Central memory CD4-positive, alpha-beta T cell (primary cell): ENCODE measurements around the gene ZNF217.
"Not testable (repeated sequence)": the region's sequence is repeated elsewhere in the genome, so short reads cannot be mapped to it uniquely, and the experiment has no call there.

ENCODE experiments used
- DNase-seq: peaks from one replicate; pipeline ENCODE4 v3.0.0; 2022

The ZNF217 gene

DNA sequence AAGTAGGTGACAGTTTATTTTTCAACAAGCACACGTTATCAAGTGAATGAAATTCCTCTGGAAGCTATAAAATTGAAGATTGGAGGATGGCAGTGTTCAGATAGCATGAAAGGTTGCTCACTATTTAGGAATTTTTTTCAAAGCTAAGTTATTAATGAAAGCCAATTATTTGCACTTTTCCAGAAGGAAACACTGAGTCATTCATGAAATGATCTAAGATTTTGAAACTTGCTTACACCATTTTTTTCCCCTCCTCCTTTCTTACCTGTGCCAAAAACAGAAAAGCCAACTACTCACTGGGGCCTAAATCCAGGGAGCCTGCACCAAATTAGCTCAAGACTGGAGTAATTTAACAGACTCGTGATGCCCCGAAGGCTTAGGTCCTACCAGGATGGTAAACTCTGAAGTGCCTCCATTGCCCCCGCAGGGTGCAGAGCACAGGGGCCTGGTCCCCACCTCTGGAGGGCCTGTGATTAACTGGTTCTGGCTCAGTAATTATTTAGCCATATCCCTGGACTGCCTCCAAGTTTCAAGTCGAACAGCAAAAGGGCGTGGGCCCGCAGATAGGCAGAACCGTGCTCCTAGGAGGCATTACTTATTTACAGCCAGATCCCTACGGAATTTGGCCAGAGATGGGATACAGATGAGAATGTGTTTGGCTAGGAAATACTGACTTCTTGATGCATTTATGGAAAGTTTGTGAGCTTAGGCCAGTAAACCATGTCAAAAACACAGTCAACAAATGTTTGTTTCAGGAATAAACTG lies 28.0 kb upstream of the ZNF217 start:
- no peak for DNase-seq

- not testable (repeated sequence) for DNase-seq
Measured at GRCh38 chr20:53618490-53619000, 24.9 kb upstream of the ZNF217 start.

- DNase-seq: no peak
Measured at GRCh38 chr20:53617791-53618489, 24.3 kb upstream of the ZNF217 start.

DNA sequence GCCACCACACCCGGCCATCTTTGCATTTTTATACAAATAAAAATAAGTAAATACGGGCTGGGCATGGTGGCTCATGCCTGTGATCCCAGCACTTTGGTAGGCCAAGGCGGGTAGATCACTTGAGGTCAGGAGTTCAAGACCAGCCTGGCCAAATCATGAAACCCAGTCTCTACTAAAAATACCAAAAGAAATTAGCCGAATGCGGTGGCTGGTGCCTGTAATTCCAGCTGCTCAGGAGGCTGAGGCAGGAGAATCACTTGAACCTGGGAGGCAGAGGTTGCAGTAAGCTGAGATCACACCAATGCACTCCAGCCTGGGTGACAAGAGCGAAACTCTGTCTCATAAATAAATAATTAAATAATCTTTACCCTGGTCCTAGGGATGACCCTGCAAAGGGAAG lies 22.9 kb upstream of the ZNF217 start:
- not testable (repeated sequence) for DNase-seq

GRCh38 chr20:53613748-53614147 lies 20.1 kb upstream of the ZNF217 start:
- DNase-seq: no peak

GRCh38 chr20:53612289-53612688 lies 18.6 kb upstream of the ZNF217 start:
- not testable (repeated sequence) for DNase-seq

DNA sequence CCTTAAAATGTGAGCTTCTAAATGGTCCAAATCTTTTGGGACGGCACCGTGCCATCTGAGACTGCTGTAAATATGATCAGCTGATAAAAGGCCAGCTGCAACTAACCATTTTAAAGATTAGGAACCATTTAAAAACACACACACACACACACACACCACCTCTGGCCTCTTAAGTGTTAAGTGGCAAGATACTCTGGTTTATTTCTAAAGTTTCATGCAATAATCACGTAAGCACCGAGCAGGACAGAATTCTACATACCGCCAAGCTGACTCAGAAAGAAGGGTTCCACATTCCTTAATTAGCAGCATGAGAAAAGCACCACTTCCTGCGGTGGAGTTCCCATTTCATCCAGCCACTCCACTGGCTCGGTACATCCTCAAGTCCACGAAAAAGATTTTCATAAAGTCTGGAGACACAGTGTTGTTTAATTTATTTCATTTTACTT lies 17.8 kb upstream of the ZNF217 start:
- no peak for DNase-seq

- peak; percentile 86 for DNase-seq
Measured at GRCh38 chr20:53609491-53610445, 16.1 kb upstream of the ZNF217 start.

GRCh38 chr20:53608456-53609452 lies 15.1 kb upstream of the ZNF217 start:
- peak; percentile 47 for DNase-seq

DNA sequence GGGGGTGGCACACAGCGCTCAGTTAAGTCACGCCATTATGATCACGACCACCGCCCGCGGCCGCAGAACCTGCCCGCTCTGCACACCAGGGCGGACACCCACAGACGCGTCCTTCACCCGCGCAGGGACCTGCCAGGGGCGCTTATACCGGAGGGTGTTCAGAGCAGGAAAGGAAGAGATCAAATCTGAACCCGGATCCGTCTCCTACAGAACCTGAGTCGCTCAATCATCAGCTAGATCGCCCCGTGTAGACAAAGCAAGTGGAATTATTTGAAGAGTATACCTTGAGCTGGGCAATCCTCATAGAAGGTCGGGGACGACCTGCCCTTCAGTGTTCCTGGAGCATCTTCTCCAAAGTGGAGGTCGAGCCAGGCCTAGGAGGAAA lies 14.4 kb upstream of the ZNF217 start:
- no peak for DNase-seq

- no peak for DNase-seq
Measured at GRCh38 chr20:53606364-53606985, 12.8 kb upstream of the ZNF217 start.

DNA sequence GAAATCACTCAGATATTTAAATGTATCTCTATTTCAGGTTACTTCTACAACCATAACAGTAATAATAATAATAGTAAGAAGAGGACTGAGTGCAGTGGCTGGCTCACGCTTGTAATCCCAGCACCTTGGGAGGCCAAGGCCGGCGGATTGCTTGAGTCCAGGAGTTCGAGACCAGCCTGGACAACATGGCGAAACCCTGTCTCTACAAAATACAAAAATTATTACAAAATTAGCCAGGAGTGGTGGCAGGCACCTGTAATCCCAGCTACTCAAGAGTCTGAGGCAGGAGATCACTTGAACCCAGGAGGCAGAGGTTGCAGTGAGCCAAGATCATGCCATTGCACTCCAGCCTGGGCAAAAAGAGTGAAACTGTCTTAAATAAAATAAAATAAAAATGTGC lies 11.8 kb upstream of the ZNF217 start:
- DNase-seq: not testable (repeated sequence)

GRCh38 chr20:53604846-53605245 lies 11.2 kb upstream of the ZNF217 start:
- not testable (repeated sequence) for DNase-seq

DNA sequence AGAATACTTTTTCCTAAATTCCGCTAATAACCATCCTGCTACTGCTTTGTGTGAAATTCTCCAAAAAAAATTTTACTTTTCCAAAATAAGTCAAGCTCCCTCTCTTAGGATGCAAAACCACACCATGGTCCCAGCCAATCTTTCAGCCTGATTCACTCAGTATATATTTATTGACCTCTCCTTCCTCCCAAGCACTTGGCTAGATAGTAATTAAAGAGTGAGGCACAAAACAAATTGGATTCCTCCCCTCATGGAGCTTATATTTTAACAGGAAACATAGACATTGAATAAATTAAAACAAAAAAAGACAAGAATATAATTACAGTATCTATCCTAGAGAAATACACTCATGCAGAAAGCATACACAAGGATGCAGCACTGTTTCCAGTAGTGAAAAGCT lies 9.0 kb upstream of the ZNF217 start:
- no peak for DNase-seq

- no peak for DNase-seq
Measured at GRCh38 chr20:53599910-53600632, 6.4 kb upstream of the ZNF217 start.

DNA sequence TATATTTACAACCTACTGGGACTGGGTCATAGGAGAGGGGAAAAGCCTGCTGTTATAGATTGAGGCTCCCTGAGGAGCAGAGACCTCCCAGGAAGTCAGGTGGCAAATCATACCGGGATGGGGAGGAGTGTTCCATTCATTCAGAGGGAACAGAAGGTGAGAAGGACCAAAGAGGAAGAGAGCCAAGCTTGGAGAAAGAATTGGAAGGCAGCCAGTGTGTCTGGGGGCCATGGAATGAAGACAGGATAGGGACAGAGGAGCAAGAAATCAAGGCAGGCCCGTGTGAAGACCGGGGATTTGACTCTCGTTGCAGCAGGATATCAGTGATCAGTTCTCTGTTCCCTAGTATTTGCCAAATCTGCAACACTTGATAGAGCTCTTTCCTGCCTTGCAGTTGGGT lies 5.7 kb upstream of the ZNF217 start:
- DNase-seq: no peak

DNA sequence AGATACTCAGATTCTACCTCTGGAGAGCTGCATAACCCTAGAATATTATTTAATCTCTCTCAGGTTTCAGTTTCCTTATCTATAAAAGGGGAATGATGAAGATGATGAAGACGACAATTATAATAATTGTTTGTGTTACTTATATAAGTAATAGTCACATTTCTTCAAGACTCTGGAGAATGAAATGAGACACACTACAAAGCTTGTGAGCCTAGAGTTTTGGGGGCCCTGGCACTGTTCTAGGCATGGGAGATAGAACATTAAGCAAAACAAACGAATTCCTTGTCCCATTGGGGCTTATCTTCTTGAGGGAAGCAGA lies 5.4 kb upstream of the ZNF217 start:
- no peak for DNase-seq

GRCh38 chr20:53598140-53599043 lies 4.8 kb upstream of the ZNF217 start:
- no peak for DNase-seq

DNA sequence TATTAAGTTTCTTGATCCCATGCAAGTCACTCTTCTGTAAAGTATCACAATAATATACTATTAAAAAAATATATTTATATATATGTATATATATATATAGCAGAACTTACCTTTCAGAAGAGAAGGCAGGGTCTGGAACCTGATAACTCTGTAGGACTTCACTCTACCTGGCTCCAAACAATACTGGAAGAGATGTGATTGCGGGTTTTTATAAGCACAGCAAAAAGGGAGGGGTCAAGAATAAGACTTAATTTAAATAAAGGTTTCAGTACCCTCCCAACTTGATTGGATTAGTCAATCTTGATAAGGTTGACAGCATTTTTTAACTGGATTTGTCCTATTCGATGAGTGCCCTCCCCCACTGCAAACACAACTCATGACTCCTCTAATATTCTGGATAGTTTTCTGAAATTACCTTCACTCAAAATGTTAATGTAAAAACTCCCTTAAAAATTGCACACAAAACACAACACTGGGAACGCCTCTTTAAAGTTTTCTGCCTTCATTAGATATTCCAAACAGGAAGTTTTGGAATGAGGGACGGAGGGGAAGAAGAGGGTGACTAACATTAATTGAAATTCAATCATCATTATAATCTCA lies 4.0 kb upstream of the ZNF217 start:
- DNase-seq: no peak
